Liver (tissue), 9 donors: ENCODE results near the gene MAST2. TPM values are rescaled to one million over a fixed set of nuclear protein-coding genes. Genes with fewer than 3 reads are reported as not detected.

Experiments used
- DNase-seq: peaks from one replicate; pipeline ENCODE4 v3.0.0-alpha.2; 2017; ENCODE audit warnings: low spot score
- H3K27ac ChIP-seq, 2 donors: one replicate each; pipeline ENCODE4 v1.7.0; 2013; ENCODE audit warnings: inconsistent platforms in 2 of 2, low read length in 2 of 2, control low read depth in 1 of 2, low read depth in 1 of 2, mild to moderate bottlenecking in 1 of 2
- H3K27me3 ChIP-seq, 4 donors: one replicate each; pipeline versions ENCODE4 v1.6.1 to v1.7.0; 2013; ENCODE audit warnings: low read length in 3 of 4, inconsistent platforms in 1 of 4, mild to moderate bottlenecking in 1 of 4, moderate library complexity in 1 of 4; ENCODE audit not compliant: control insufficient read depth in 4 of 4, insufficient read depth in 4 of 4
- H3K36me3 ChIP-seq, 4 donors: one replicate each; pipeline versions ENCODE4 v1.6.1 to v1.7.0; 2013; ENCODE audit warnings: low read length in 3 of 4, mild to moderate bottlenecking in 3 of 4, low read depth in 1 of 4, moderate library complexity in 1 of 4; ENCODE audit not compliant: control insufficient read depth in 4 of 4, insufficient read depth in 3 of 4
- H3K4me1 ChIP-seq, 4 donors: one replicate each; pipeline versions ENCODE4 v1.6.1 to v1.7.0; 2013; ENCODE audit warnings: low read length in 3 of 4, mild to moderate bottlenecking in 3 of 4, moderate library complexity in 1 of 4; ENCODE audit not compliant: control insufficient read depth in 4 of 4, insufficient read depth in 4 of 4
- H3K4me3 ChIP-seq, 3 donors: one replicate each; pipeline versions ENCODE4 v1.6.1 to v1.7.0; 2013; ENCODE audit warnings: low read length in 3 of 3, control low read depth in 1 of 3, low read depth in 1 of 3, mild to moderate bottlenecking in 1 of 3
- H3K9ac ChIP-seq, 2 donors: one replicate each; pipeline ENCODE4 v1.7.0; 2013; ENCODE audit warnings: low read length in 2 of 2, mild to moderate bottlenecking in 2 of 2, moderate library complexity in 2 of 2, control low read depth in 1 of 2, low read depth in 1 of 2
- H3K9me3 ChIP-seq, 4 donors: one replicate each; pipeline versions ENCODE4 v1.6.1 to v1.7.0; 2013; ENCODE audit warnings: low read length in 3 of 4; ENCODE audit not compliant: control insufficient read depth in 4 of 4
- ATF3 ChIP-seq: IDR thresholded peaks from 2 replicates; pipeline ENCODE4 v1.6.1; 2016; ENCODE audit warnings: antibody characterized with exemption
- EGR1 ChIP-seq, 2 donors: IDR thresholded peaks; 2 replicates each; pipeline ENCODE4 v1.6.1; 2016 to 2018; ENCODE audit warnings: antibody characterized with exemption in 2 of 2, low read depth in 2 of 2
- FOXA2 ChIP-seq: IDR thresholded peaks from 2 replicates; pipeline ENCODE4 v1.6.1; 2016; ENCODE audit warnings: antibody characterized with exemption
- GABPA ChIP-seq, 2 donors: IDR thresholded peaks in 1 of 2; conservative IDR thresholded peaks in 1 of 2; 2 replicates each; pipeline ENCODE4 v1.6.1; 2016; ENCODE audit warnings: antibody characterized with exemption in 2 of 2, mild to moderate bottlenecking in 1 of 2, moderate library complexity in 1 of 2
- HNF4A ChIP-seq, 2 donors: conservative IDR thresholded peaks; 2 replicates each; pipeline ENCODE4 v1.6.1; 2016; ENCODE audit warnings: antibody characterized with exemption in 2 of 2, mild to moderate bottlenecking in 2 of 2
- HNF4G ChIP-seq: IDR thresholded peaks from 2 replicates; pipeline ENCODE4 v1.6.1; 2016; ENCODE audit warnings: antibody characterized with exemption
- JUND ChIP-seq, 2 donors: IDR thresholded peaks; 2 replicates each; pipeline ENCODE4 v1.6.1; 2016; ENCODE audit warnings: antibody characterized with exemption in 2 of 2
- MAX ChIP-seq: IDR thresholded peaks from 2 replicates; pipeline ENCODE4 v1.6.1; 2016; ENCODE audit warnings: antibody characterized with exemption
- RAD21 ChIP-seq, 2 donors: IDR thresholded peaks; 2 replicates each; pipeline ENCODE4 v1.6.1; 2016; ENCODE audit warnings: antibody characterized with exemption in 2 of 2, mild to moderate bottlenecking in 2 of 2
- SP1 ChIP-seq: IDR thresholded peaks from 2 replicates; pipeline ENCODE4 v1.6.1; 2018; ENCODE audit warnings: antibody characterized with exemption, mild to moderate bottlenecking
- TAF1 ChIP-seq: conservative IDR thresholded peaks from 2 replicates; pipeline ENCODE4 v1.6.1; 2016; ENCODE audit warnings: antibody characterized with exemption, mild to moderate bottlenecking
- WGBS: extraction: QIAGEN DNeasy Blood & Tissue Kit; methylation state at CpG from one replicate; pipeline ENCODE4 v1.1.7; 2013; 5-methylcytosine and 5-hydroxymethylcytosine counted together
- polyA plus RNA-seq, 2 donors: library from polyadenylated mRNA; stranded (reverse) in 1 of 2; unstranded in 1 of 2; fragments of 200-250 nt in 1 of 2; fragments of >200 nt in 1 of 2; fragmentation: Nextera tagmentation in 1 of 2; extraction: Ambion mirVana in 1 of 2; gene quantifications; one replicate each; pipeline versions ENCODE4 v1.2.1 to v1.2.3, GENCODE V29; 2013 to 2015
- total RNA-seq, 2 donors: library from RNA; depleted of rRNA; stranded (reverse); fragments of >200 nt; gene quantifications; one replicate each; pipeline ENCODE4 v1.2.3, GENCODE V29; 2014
- TF ChIP-seq, protein P1 (sequence below): IDR thresholded peaks from 2 replicates; pipeline ENCODE4 v1.6.1; 2016; ENCODE audit warnings: antibody characterized with exemption
- TF ChIP-seq, protein P2 (sequence below): IDR thresholded peaks from 2 replicates; pipeline ENCODE4 v1.6.1; 2016; ENCODE audit warnings: antibody characterized with exemption, mild to moderate bottlenecking
- TF ChIP-seq, protein P3 (sequence below): fragments of 150-350 bp; IDR thresholded peaks from 2 replicates; pipeline ENCODE4 v1.5.1; 2017; ENCODE audit warnings: improper control_type of control experiment, low read depth, low read length; ENCODE audit not compliant: missing input control
- donor health status: healthy.
- donor health status: healthy.
- donor health status: healthy.
- donor health status: healthy.
- donor health status: healthy.

MAST2 gene
- total and polyA plus RNA-seq, 4 donors = 4.8 to 9.6 (median 5.7) TPM

GRCh38 chr1:45924736-45925135, 121.3 kb downstream of the MAST2 start:
- H3K36me3 ChIP-seq = no peaks in the 10 kb centered on the region
- H3K9ac ChIP-seq = no peak overlapping the region
- H3K9me3 ChIP-seq = no peaks in the 10 kb centered on the region
- no peak overlapping the region for H3K4me3 ChIP-seq
- peaks cover 0 to 2% (median 0%) of the 10 kb centered on the region in 4 donors for H3K4me1 ChIP-seq
- no peak for DNase-seq
- H3K27me3 ChIP-seq = no peaks in the 10 kb centered on the region
- TF ChIP-seq, protein P1, sequence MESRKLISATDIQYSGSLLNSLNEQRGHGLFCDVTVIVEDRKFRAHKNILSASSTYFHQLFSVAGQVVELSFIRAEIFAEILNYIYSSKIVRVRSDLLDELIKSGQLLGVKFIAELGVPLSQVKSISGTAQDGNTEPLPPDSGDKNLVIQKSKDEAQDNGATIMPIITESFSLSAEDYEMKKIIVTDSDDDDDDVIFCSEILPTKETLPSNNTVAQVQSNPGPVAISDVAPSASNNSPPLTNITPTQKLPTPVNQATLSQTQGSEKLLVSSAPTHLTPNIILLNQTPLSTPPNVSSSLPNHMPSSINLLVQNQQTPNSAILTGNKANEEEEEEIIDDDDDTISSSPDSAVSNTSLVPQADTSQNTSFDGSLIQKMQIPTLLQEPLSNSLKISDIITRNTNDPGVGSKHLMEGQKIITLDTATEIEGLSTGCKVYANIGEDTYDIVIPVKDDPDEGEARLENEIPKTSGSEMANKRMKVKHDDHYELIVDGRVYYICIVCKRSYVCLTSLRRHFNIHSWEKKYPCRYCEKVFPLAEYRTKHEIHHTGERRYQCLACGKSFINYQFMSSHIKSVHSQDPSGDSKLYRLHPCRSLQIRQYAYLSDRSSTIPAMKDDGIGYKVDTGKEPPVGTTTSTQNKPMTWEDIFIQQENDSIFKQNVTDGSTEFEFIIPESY = no peak
- TF ChIP-seq MAX = no peak
- no peak for TF ChIP-seq TAF1
- no peak for TF ChIP-seq SP1
- TF ChIP-seq, protein P2, sequence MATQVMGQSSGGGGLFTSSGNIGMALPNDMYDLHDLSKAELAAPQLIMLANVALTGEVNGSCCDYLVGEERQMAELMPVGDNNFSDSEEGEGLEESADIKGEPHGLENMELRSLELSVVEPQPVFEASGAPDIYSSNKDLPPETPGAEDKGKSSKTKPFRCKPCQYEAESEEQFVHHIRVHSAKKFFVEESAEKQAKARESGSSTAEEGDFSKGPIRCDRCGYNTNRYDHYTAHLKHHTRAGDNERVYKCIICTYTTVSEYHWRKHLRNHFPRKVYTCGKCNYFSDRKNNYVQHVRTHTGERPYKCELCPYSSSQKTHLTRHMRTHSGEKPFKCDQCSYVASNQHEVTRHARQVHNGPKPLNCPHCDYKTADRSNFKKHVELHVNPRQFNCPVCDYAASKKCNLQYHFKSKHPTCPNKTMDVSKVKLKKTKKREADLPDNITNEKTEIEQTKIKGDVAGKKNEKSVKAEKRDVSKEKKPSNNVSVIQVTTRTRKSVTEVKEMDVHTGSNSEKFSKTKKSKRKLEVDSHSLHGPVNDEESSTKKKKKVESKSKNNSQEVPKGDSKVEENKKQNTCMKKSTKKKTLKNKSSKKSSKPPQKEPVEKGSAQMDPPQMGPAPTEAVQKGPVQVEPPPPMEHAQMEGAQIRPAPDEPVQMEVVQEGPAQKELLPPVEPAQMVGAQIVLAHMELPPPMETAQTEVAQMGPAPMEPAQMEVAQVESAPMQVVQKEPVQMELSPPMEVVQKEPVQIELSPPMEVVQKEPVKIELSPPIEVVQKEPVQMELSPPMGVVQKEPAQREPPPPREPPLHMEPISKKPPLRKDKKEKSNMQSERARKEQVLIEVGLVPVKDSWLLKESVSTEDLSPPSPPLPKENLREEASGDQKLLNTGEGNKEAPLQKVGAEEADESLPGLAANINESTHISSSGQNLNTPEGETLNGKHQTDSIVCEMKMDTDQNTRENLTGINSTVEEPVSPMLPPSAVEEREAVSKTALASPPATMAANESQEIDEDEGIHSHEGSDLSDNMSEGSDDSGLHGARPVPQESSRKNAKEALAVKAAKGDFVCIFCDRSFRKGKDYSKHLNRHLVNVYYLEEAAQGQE = no peak
- no peak for TF ChIP-seq FOXA2
- TF ChIP-seq JUND (IDR thresholded peaks at IDR 0.05) = no peak
- TF ChIP-seq HNF4A (conservative IDR thresholded peaks at IDR 0.05) = no peak
- no peak for TF ChIP-seq EGR1 (IDR thresholded peaks at IDR 0.05; ENCODE audit: low read depth in 2 of 2)
- TF ChIP-seq, protein P3, sequence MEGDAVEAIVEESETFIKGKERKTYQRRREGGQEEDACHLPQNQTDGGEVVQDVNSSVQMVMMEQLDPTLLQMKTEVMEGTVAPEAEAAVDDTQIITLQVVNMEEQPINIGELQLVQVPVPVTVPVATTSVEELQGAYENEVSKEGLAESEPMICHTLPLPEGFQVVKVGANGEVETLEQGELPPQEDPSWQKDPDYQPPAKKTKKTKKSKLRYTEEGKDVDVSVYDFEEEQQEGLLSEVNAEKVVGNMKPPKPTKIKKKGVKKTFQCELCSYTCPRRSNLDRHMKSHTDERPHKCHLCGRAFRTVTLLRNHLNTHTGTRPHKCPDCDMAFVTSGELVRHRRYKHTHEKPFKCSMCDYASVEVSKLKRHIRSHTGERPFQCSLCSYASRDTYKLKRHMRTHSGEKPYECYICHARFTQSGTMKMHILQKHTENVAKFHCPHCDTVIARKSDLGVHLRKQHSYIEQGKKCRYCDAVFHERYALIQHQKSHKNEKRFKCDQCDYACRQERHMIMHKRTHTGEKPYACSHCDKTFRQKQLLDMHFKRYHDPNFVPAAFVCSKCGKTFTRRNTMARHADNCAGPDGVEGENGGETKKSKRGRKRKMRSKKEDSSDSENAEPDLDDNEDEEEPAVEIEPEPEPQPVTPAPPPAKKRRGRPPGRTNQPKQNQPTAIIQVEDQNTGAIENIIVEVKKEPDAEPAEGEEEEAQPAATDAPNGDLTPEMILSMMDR = no peak
- no peak for TF ChIP-seq GABPA (IDR thresholded peaks at IDR 0.05 in 1 of 2, conservative IDR thresholded peaks at IDR 0.05 in 1 of 2)
- TF ChIP-seq HNF4G = no peak
- no peak overlapping the region for H3K27ac ChIP-seq
- 97% methylated on average over 1 of the region's 1 CpG for WGBS

DNA sequence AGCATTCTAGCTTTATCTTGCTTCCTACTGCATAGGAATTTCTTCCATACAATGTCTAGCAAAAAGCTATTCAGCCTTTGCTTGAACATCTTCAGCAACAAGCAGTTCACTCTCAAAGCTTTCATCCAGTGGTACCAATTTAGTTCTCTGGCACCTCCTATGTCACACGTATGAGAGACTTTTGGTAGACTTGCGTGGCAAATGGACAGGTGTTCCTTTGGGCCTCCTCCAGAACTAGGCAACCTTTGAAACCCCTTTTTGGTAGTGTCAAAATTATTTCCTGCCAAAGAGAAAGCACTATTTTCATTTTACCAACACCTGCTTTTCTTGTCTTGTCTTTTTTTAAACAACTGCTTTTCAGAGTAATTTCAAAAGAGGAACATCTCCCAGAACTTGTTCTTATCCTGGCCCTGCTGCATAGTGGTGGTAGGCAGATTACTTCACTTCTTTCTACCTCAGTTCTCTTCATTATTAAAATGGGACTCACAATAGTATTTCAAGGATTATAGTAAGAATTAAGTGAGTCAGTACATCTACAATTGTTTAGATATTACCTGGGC, 122.4 kb downstream of the MAST2 start:
- 39% methylated on average over 2 of the region's 2 CpGs for WGBS
- H3K27ac ChIP-seq = no peak overlapping the region
- no peak for TF ChIP-seq ATF3
- no peak for TF ChIP-seq TAF1
- TF ChIP-seq RAD21 (IDR thresholded peaks at IDR 0.05) = no peak
- TF ChIP-seq, protein P1 = no peak
- TF ChIP-seq HNF4A (conservative IDR thresholded peaks at IDR 0.05) = no peak

More for the DNA sequence above, 122.4 kb downstream of the MAST2 start:
- H3K4me1 ChIP-seq = peaks cover 0 to 2% (median 0%) of the 10 kb centered on the region in 4 donors
- H3K9ac ChIP-seq = no peak overlapping the region
- no peaks in the 10 kb centered on the region for H3K36me3 ChIP-seq
- no peaks in the 10 kb centered on the region for H3K9me3 ChIP-seq
- no peak for DNase-seq
- H3K4me3 ChIP-seq = no peak overlapping the region
- H3K27me3 ChIP-seq = no peaks in the 10 kb centered on the region
